GM11168 (cell line): Measurements from ENCODE around the gene NTN4.
"Not testable (repeated sequence)": the region's sequence is repeated elsewhere in the genome, so short reads cannot be mapped to it uniquely, and the experiment has no call there.

Experiments
- in situ Hi-C: fragments of 300-500 bp; cut with MboI; formaldehyde crosslinking; loops from one replicate; pipeline ENCODE4 v1.12.0; 2022; ENCODE audit warnings: low sequenced_read_pairs; ENCODE audit not compliant: unreplicated experiment

NTN4 gene

GRCh38 chr12:95674163-95674562 is 116.4 kb downstream of the NTN4 start:
- in situ Hi-C loops, result no loop called here

DNA sequence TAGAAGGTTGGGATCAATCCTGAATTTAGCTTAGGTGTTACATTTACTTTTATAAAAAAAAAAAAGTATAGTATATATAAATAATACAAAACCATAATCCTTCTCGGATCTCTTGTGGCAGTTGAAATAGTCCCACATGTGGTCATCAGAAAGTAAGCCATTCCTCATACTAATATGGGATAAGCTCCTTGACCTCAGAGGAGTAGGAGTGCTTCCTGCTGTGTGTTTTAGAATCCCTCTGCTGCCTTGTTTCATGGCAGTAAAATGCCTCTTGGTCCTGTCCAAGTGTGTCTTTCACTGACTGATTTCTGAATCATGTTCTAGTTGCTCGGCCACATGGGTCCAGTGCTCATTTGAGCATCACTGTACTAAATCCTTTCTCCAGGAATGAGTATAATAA is 117.0 kb downstream of the NTN4 start:
- in situ Hi-C loops, result no loop called here

DNA sequence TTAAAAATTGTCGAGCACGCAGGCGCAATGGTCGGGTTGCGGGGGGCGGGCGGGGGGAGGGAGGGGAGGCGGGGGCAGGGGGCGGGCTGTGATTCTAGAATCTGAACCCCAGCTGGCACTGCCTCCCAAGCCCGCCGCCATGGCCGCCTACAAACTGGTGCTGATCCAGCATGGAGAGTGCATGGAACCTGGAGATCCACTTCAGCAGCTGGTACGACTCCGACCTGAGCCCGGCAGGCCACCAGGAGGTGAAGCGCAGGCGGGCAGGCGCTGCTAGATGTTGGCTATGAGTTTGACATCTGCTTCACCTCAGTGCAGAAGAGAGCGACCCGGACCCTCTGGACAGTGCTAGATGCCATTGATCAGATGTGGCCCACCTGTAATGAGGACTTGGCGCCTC is 118.4 kb downstream of the NTN4 start:
- in situ Hi-C loops, result no loop called here

DNA sequence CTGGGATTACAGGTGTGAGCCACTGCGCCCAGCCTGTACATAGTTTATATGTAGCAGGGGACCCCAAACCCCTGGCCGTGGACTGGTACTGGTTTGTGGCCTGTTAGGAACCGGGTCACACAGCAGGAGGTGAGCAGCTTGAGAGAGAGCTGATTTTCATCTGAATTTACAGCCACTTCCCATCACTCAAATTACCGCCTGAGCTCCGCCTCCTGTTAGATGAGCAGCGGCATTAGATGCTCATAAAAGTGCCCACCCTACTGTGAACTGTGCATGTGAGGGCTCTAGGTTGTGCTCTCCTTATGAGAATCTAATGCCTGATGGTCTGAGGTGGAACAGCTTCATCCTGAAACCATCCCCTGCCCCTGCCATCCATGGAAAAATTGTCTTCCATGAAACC is 119.3 kb downstream of the NTN4 start:
- in situ Hi-C loops, result no loop called here

DNA sequence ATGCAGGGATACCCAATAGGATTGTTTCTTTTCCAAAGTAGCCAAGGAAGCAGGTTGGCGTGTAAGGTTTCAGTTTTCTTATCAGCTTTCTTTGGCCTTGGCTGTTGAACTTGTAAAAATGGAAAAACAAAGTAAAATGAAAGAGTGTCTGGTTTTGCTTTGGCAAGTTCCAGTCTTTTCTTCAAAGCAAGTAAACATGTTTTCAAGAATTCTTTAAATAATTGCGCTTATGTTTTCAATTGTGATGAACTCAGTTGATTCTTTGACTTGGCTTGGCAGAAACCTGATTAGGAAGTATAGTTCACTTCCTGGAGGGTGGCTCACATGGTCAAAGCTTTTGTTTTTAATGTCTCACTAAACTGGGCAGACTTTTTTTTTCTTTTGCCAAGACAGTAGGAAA is 127.0 kb downstream of the NTN4 start:
- in situ Hi-C loops, result no loop called here

GRCh38 chr12:95661360-95661759 is 129.2 kb downstream of the NTN4 start:
- in situ Hi-C loops, result no loop called here

GRCh38 chr12:95658386-95658785 is 132.2 kb downstream of the NTN4 start:
- in situ Hi-C loops, result no loop called here

- in situ Hi-C loops, result not testable (repeated sequence)
These were observed 135.9 kb downstream of the NTN4 start for GRCh38 chr12:95654665-95655064.

DNA sequence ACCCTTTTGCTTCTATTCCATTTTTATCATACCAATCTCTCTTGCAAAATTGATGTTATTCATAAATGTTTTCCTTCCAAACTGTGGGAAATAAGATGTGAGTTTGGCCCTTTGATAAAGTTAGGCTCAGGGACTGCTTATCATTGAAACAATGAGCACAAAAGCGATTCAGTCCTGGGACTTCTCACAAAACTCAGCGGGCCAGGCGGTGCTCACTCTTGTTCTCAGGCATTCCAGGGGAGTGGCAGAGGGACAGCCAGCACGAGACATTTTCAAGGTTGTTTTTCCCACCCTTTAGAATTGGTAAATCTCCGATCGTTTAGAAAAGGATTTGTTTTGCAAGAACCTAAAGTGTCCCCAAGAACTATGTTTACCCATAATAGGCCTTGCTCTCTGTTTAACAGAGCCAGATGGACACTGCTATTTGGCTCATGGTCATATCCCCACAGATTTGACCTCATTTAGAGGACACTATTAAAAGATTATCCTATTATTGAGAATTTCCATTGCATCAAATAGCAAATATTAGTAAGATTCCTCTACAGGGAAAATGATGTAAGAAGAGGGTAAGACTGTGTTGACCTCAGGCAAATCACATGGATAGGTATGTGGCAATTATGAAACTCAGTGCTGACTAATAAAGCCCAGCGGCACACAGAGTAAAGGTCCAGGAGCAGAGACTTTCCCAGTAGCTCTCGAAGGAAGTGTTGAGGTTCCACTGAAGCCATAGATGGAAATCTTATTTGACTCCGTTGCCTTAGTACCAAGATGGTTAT is 136.6 kb downstream of the NTN4 start:
- in situ Hi-C loops, result no loop called here

DNA sequence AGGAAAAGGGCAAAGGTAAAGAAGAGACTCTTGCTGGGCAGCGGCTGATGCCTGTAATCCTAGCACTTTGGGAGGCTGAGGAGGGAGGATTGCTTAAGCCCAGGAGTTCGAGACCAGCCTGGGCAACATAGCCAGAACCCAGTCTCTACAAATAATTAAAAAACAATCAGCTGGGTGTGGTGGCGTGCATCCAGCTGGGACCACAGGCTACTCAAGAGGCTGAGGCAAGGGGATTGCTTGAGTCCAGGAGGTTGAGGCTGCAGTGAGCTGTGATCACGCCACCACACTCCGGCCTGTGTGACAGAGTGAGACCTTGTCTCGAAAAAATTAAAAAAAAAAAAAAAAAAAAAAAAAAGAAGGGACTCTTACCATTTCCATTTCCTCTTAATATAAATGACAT is 138.9 kb downstream of the NTN4 start:
- in situ Hi-C loops, result no loop called here

GRCh38 chr12:95648990-95649791 is 141.4 kb downstream of the NTN4 start:
- in situ Hi-C loops, result no loop called here

DNA sequence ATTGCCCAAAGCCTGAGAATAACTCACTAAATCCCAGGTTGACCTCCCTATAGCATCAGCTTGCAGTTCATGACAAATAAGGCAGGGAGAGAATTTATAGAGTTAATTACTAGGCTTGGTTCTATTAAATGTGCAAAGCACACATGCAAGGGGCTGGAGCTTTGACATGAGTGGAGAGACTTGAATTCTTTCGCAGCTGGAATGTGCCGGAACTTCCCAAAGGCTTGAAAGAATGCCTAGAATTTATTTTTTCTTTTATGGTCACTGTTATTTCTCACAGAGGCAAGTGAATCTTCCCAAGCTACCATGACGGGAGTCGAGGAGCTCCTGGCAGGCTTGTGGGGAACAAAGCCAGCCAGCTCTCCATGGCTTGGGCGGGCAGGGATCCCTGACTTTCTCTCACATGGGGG is 143.8 kb downstream of the NTN4 start:
- in situ Hi-C loops, result no loop called here

GRCh38 chr12:95643256-95643655 is 147.3 kb downstream of the NTN4 start:
- in situ Hi-C loops, result no loop called here

- in situ Hi-C loops, result no loop called here
These were observed 148.0 kb downstream of the NTN4 start for GRCh38 chr12:95642583-95642982.

GRCh38 chr12:95641299-95641952 is 149.1 kb downstream of the NTN4 start:
- in situ Hi-C loops, result no loop called here

GRCh38 chr12:95640516-95640915 is 150.0 kb downstream of the NTN4 start:
- in situ Hi-C loops, result no loop called here

DNA sequence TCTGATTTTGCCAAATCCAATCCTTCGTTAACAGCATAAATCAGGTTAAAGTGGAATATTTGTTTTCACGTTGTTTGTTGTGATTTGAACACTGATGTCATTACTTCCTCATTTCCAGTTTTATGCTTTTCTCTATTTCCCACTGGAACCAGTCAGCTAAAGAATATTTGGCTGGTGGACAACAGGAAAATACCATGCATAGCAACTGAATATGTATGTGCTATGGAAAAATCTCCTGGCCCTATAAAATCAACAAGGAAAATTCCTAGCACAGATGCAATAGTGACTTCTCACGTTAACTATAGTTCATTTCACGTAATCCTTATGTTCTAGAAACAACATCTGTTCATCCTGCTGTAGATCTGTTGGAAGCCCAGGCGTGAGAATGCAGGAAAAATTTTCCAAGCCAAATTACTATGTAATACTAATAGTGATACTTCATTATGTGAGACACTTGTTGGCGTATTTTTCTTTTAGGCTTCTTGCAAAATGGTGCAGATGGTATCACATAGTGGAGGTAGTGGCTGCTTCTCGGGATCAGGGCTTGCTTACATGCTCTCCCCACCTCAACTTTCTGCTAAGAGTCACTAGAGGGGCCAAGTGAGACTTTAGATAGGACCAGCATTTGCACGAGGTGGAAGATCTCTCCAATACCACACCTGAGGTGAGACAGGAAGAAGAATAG is 153.0 kb downstream of the NTN4 start:
- in situ Hi-C loops, result no loop called here

GRCh38 chr12:95637010-95637409 is 153.6 kb downstream of the NTN4 start:
- in situ Hi-C loops, result no loop called here

DNA sequence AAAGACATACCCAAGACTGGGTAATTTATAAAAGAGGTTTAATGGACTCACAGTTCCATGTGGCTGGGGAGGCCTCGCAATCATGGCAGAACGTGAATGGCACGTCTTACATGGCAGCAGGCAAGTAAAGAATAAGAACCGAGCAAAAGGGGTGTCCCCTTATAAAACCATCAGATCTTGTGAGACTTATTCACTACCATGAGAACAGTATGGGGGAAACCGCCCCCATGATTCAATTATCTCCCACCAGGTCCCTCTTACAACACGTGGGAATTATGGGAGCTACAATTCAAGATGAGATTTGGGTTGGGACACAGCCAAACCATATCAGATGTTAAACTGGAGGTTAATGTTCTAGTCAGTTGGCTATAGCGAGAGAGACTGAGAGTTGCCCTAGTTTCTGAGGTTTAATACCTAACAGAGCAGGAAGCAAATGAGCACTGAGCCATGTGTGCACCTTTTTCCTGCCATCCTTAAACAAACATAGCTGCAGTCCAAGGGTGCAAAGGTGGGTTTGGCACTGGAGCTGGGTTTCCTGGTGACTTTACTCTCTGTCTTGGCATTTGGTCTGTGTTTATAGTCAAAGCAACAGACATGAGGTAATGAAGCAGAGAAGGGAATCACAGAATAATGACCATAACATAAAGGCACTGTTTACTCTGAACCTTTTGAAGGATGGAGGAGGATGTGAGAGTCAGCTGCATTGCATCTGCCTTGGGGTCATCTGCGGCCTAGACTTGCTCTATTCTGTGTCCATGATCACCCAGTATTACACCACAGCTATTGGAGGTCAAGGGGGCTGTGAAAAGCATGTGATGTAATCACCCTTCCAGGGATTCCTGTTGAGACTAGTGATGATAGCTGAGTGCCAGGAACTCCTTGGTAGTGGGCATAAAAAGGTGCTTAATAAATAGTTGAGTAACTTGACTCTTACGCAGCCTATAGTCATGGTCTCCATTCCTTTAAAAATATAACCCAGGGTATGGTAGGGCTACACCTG is 155.6 kb downstream of the NTN4 start:
- in situ Hi-C loops, result no loop called here
